HG02885 (cell line): ENCODE measurements around the gene XYLT1.

Experiments
- ATAC-seq: cut with Tn5 transposase; IDR thresholded peaks from one replicate; pipeline ENCODE4 v1.9.1; 2021; ENCODE audit warnings: mild to moderate bottlenecking; ENCODE audit not compliant: unreplicated experiment, poor library complexity

Gene XYLT1

DNA sequence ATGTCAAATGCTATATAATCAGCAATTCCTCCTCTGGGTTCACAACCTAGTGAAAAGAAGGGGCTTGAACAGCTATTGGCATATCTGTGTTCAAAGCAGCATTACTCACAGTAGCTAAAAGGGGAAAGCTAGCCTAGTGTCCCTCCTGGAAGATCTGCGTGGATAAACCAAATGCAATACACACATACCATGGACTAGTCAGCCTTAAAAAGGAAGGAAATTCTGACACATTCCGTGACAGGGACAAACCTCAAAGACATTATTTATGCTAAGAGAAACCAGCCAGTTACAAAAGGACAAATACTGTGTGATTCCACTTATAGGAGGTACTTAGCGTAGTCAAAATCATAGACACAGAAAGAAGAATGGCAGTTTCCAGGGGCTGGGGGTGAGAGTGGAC, 90.1 kb downstream of the XYLT1 start:
- ATAC-seq: no peak

DNA sequence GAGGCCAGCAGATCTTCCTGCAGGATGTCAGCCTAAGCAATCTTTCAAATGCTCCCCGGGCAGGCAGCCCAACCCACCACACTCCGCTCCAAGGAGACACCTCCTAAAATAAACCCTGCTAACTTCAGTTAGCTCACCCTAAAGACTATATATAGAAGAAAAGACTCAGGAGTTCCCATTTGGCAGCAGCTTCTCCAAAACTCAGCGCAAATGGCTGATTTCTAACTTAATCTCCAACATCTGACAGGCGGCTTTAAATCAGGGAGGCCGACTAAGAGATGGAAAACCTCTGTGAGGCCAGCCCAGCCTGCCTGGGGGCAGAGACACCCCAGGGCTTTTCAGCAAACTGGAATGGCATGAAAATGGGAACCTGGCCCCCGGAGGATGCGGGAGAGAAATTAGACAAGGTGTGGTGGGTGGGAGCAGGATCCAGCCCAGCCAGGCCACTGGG, 91.6 kb downstream of the XYLT1 start:
- no peak for ATAC-seq

DNA sequence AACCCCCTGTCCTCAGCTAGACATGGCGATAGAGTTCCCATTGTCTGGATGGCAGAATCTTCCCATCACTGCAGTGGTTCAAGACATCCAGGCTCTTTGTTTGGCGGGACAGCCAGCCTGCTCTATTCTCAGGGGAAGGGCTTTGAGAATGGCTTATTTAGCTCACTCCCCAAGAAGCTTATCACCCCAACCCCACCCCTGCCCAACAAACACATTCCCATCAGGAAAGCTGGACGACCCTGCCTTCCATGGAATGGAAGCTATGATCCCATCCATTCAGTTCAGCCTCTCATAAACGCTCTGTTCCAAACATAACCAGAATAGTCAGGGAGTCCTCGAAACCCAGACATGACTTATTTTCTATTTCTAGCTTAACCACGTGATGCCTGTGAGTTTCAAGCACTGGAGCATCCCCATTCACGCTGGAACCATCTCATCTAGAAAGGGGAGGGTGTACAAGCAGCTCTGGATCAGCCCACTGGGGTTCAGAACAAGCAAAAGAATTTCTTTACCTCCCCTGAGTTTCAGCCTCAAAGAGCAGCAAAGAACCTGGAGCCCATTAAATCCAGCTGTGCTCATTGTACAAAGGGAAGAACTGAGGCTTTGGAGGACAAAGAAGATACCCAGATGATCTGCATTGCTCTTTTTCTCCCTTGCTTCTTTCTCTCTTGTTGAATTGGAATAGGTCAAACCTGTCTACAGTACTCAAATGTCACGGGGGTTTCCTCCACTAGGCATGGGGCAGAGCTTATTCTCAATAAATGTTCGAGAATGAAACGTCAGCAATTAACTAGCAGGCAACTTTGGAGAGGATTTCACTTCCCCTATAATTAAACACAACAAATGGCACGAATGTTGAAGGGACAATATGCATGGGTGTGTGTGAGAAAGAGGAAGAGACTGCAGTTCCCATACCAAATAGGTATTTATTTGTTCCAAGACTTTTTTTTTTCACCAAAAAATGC, 93.1 kb downstream of the XYLT1 start:
- ATAC-seq: peak; percentile 51

DNA sequence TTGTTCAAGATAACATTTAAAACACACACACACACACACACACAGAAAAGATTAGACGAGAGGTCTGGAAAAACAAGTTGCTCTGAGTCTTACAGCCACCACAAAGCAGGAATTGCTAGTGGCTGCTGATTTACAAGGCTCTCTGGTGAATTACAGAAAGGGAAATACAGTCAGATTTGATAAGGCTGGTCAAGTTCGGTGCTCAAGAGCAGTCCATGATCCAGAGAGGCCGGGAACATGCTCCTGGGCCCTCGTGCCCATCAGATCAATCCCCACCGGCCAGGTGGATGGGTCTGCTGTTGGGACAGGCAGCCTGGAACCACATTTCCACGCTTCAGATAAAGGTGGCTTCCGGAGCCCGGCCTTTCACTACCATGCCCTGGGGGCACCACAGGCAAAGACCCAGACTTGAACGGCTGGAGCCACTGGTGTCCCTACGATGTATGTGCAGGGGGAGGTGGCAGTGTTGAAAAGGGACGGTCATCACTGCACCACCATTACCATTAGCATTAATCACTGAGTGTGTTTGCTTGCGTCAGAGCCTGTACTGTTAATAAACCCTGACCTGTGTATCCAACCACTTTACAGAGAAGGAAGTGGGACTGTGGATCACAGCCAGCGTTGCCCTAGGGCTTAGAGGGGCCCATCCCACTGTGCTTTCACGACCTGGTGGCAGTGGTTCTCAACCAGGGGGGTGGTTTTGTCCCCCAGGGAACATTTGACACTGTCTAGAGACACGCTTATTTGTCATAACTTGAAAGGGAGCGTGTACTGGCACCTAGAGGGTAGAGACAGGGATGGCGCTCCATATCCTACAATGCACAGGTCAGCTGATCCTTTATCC, 95.1 kb downstream of the XYLT1 start:
- no peak for ATAC-seq

DNA sequence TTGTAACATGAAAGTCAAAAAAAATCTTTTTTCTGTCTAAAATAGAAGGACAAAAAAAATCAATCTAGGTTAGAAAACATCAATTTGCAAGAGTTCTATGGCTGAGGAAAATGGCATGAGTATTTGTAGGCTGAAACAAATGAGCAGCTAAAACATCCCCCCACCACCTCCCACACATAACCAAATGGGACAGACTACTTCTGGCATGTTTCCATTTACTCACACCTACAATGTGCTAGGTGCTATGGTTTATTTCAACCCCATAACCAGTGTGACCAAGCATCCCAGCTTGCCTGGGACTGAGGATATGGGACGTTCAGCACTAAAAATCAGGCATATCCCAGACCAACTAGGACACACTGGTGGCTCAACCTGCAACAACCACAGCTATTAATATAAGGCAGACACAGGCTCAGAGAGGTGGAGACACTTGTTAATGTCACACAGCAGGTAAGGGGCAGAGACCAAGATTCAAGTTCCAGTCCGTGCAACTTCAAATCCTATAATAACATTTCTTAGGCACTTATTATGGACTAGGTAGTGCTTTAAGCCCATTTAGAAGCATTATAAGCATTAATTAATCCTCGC, 96.0 kb downstream of the XYLT1 start:
- no peak for ATAC-seq

DNA sequence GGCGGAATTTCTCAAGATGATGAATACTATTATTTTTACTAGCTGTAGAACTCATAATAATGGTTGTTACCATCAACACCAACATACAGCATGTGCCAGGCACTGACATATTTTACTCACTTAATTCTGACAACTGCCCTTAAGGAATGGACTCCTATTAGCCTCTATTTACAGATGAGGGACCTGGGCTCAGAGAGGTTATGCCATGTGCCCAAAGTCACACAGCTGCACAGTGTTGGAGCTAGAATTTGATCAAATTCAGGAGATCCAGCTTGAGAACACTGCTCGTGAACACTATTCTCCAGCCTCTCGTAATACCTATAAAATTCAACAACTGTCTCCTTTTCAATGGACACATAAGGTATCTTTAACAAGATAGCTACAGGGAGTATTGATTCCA, 97.2 kb downstream of the XYLT1 start:
- ATAC-seq: no peak

DNA sequence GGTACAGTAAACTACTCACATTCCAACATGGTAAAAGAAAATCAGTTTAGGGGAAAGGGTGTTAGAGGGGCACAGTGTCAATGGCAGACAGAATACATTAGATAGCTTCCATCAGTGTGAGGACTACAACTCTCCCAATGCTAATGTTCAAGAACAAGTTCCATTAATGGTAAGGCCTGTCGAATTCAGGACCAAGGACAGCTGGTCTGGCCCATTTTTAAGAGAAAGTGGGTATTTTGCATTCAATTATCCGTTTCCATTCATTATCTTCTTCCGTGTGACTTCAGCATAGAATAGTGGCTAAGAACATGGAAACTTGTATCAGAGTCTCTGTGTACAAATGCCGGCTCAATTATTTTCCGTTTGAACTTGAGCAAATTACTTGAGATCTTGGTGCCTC, 98.4 kb downstream of the XYLT1 start:
- no peak for ATAC-seq

DNA sequence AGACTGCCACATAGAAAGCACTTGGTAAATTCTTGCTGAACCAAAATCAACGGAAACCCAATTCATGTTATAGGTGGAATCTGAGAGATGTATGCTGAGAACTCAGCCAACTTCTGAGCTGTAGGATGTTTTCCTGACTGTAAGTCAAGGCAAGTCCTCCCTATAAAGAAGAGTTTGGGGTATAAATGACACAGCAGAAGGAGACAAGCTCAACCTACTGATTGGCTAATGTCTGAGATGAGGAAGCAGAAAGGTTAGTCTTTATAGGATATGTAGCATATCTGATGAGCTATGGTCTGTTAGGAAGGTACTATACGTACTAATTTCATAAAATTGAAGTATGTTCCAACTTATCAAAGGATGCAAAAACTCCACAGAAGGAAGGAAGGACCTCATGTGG, 99.5 kb downstream of the XYLT1 start:
- ATAC-seq: no peak

DNA sequence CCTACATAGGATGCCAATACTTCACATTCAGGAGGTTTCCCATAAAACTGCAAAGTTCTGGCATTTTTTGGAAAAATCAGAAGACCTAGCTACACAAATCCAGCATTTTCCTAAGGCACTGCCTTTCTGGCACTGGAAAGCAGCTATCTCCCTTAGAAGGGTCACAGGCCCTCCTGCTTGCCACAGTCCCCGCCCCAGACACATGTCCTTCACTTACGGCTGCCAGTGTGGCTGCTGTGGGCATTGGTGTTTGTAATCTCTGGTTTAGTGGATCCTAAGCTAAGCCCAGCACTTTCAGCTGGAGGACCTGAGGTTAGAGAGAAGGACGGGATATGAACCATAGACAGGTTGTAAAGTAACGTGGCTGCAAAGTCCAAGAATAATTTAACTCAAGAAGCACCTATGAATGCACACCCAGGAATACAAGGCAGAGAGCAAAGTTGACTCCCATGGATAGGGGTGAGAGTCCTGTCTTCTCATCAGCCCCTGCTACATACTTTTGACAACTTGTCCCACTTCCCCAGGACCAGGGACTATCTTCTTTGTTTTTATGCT, 100.0 kb downstream of the XYLT1 start:
- ATAC-seq: no peak

DNA sequence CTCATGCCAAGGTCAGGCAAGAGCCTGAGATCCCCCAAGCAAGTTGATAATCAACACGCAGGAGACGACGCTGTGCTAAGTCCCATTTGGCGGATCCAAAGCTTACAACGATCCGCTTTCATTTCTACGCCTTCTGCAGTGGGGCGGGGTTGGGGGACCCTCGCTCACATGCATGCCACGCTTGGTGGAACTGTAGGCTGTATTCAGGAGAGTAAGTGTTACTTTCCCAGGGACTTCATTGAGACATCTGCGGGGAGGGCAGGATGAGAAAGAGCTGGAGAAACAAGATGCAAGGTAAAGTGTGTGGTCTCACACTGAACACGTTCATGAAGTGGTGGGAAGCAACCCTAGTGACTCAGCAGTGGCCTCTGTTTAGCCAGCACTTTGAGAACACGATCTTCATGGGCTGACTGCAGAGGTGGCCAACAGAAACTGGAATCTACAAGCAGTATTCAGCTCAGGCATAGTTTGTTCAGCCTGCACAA, 100.5 kb downstream of the XYLT1 start:
- ATAC-seq: no peak

DNA sequence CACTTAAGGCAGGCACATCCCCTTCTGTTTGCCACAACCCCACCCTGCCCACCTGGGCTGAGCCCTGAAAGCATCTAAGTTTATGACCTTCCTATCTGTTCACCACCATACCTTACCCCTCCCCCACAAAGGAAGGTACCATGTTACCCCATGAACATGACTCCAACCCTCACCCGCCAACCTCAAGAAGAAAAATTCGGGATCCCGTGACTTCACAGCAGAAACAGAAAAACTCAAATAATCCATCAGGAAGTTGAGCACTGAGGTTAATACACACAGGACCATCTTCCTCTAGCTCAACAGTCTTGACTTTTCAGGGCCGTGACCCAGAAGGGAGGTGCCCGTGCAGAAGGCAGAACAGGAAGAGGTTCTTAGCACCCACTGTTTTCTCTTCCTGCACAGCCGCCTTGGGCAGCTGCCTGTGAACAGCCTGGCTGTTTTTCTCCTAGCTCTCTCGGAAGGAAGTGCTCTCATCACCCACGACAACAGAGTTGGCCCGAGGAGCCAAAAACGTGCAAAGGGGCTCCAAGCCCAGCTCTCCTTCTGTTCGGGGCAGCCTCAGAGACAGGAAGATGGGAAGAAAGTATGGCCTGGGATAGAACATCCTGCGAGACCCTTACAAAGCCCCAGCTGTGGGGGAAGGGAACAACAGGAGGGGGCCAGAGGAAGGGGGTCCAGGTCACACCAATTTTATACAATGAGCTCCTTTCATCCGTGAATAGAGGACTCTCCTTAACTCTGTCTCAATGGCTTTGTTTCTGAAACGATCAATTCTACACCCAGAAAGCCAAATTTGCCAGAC, 101.1 kb downstream of the XYLT1 start:
- ATAC-seq: peak; percentile 57

DNA sequence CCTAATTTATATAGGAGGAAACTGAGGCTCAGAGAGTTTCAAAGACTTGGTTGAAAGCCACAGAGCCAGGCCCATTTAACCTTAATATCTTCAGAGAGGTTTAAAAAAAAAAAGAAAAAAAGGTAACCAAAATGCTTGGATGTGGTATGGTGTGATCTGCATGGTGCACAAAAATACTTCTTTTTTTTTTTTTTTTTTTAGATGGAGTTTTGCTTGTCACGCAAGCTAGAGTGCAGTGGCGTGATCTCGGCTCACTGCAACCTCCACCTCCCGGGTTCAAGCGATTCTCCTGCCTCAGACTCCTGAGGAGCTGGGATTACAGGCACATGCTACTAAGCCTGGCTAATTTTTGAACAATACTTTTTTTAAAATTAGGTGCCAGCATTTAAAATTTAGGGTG, 101.8 kb downstream of the XYLT1 start:
- ATAC-seq: no peak

DNA sequence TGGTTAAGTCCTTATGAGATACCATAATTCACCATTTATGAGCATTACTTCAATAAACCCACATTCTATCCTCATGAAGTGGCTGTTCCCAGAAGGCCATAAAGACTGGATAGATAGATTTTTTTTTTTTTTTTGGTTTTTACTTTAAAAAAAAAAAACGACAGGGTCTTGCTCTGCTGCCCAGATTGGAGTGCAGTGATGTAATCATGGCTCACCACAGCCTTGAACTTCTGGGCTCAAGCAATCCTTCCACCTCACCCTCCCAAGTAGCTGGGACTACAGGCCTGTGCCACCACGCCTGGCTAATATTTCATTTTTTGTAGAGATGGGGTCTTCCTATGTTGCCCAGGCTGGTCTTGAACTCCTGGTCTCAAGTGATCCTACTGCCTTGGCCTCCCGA, 102.3 kb downstream of the XYLT1 start:
- ATAC-seq: no peak

DNA sequence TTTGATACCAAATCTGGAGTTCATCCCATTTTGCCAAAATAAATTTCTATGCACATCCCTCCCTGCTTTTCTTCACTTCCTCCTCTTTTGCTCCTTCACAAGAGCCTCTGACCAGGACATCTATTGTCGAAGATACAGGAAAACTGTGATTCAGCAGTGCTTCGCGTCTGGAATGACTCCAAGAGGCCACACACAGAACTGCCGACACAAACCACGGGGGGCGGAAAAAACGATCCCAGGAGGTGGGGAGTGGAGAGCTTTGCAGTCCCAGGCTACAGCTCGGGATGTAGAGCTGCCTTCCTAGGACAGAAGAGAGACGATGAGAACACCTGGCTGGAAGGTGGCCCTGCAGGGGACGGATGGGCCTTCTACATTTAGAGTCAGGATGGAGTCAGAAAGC, 102.8 kb downstream of the XYLT1 start:
- ATAC-seq: no peak

DNA sequence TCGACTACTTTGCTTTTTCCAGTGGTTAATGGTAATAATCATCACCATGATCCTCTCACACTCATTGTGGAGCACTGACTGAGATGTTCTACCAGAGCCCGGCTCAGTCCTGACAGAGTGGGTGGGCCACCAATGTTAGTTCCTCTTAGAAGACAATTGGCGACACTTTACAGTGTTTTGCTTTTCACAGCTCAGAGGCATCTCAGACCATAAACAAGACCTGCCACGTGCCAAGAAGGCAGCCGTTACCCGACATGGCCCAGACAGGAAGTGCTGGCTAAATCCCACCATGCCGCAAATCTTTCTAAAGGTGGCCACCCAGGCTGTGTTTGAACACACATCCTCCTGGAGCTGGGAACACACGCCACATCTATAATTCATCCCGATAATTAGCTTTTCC, 103.7 kb downstream of the XYLT1 start:
- no peak for ATAC-seq

DNA sequence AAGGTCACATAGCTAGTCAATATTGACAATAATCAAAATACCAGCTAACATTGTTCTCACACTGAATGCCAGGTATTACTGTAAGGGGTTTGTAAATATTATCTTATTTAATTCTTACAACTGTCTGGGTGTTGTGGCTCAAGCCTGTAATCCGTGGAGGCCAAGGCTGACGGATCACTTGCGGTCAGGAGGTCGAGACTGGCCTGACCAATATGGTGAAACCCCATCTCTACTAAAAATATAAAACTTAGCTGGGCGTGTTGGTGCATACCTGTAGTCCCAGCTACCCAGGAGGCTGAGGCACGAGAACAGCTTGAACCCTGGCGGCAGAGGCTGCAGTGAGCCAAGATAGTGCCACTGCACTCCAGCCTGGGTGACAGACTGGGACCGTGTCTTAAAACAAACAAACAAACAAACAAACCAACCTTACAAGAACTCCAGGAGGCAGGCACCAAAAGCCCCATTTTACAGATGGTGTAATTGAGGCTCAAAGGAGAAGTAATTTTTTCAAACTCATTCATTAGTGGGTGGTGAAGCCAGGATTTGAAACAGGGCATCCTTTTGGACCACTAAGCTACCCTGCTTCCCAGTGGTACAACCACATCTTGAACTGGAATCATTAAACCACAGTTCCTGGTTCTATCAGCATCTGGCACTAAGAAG, 104.3 kb downstream of the XYLT1 start:
- ATAC-seq: no peak

DNA sequence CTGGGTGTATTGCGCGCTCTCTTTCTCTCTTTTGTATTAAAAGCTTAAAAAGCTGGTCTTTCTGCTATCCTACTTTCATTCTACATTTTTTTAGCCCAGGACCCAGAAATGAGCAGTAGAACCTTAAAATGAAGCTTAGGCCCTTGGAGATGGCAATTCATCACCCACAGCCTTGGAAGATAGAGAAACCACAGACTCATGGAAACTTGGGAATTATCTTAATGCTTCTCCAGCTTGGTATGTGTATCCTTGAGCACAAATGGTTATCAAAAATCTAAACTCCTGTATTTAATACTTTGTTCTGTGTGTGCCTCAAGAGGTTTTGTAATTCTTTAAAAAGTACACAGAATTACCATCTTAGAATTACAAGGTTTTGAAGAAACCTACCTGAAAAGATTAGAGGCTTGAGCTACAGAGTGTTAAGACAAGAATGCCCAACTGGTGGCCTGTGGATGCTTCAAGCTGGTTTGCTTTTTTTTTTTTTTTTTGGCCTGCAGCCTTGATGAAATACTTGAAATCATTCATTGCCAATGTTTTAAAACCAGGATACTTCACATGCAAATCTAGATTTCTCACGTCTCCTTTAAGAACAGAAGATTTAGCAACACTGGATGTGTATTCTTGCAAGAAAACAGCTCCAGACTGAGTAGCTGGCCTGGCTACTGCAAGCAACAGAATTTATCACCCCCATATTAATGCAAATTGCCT, 105.0 kb downstream of the XYLT1 start:
- no peak for ATAC-seq

DNA sequence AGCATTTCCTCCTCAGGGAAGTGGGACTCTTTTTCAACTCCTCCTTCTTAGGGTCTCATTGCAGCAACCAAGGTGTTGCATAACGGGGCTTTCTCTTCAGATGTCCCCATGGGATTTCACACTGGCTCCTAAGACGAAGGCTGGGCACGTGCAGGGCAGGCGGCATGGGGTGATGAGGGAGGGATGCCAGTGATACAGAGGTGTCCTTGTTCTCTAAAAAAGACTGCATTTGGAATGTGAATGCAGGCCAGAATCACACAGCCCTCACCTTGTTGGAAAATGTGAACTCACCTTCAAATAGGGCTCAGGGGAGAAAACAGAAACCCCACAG, 105.6 kb downstream of the XYLT1 start:
- ATAC-seq: no peak
